NCI-H526 (cell line): ENCODE measurements around the gene TARP.
"Not testable (repeated sequence)": the region's sequence is repeated elsewhere in the genome, so short reads cannot be mapped to it uniquely, and the experiment has no call there.

Source experiments
- DNase-seq, 2 experiments: peaks; one replicate each; lab custom pipeline; 2025; lab: John Stamatoyannopoulos, UW

TARP gene

GRCh38 chr7:38299275-38299931 lies 26.0 kb upstream of the TARP start:
- DNase-seq, result no peak

GRCh38 chr7:38296059-38296857 lies 22.8 kb upstream of the TARP start:
- no peak for DNase-seq

- DNase-seq, result peak in 1 of 2 experiments; percentile 18
These were observed 21.5 kb upstream of the TARP start for GRCh38 chr7:38294926-38295325.

- DNase-seq, result no peak
These were observed 19.0 kb upstream of the TARP start for GRCh38 chr7:38292442-38292841.

GRCh38 chr7:38291650-38292049 lies 18.2 kb upstream of the TARP start:
- no peak for DNase-seq

GRCh38 chr7:38291117-38291647 lies 17.7 kb upstream of the TARP start:
- no peak for DNase-seq

GRCh38 chr7:38284553-38284952 lies 11.1 kb upstream of the TARP start:
- no peak for DNase-seq

- no peak for DNase-seq
These were observed 10.4 kb upstream of the TARP start for GRCh38 chr7:38283809-38284208.

- no peak for DNase-seq
These were observed 9.7 kb upstream of the TARP start for GRCh38 chr7:38283107-38283506.

- no peak for DNase-seq
These were observed 8.6 kb upstream of the TARP start for GRCh38 chr7:38282081-38282480.

- DNase-seq, result no peak
These were observed 7.8 kb upstream of the TARP start for GRCh38 chr7:38281266-38281665.

- DNase-seq, result no peak
These were observed 7.3 kb upstream of the TARP start for GRCh38 chr7:38280707-38281106.

GRCh38 chr7:38280000-38280399 lies 6.6 kb upstream of the TARP start:
- no peak for DNase-seq

- DNase-seq, result no peak
These were observed 2.9 kb upstream of the TARP start for GRCh38 chr7:38276096-38276877.

- DNase-seq, result no peak
These were observed 1.6 kb upstream of the TARP start for GRCh38 chr7:38274927-38275620.

- DNase-seq, result no peak
These were observed 1.1 kb upstream of the TARP start for GRCh38 chr7:38274486-38274885.

- DNase-seq, result not testable (repeated sequence)
These were observed 3.0 kb downstream of the TARP start for GRCh38 chr7:38270405-38270804.

- DNase-seq, result not testable (repeated sequence)
These were observed 3.6 kb downstream of the TARP start for GRCh38 chr7:38269704-38270346.

GRCh38 chr7:38265958-38266357 lies 7.5 kb downstream of the TARP start:
- DNase-seq, result not testable (repeated sequence)

GRCh38 chr7:38264602-38265001 lies 8.8 kb downstream of the TARP start:
- DNase-seq, result not testable (repeated sequence)

- peak; percentile 1 to 28 for DNase-seq
These were observed 10.2 kb downstream of the TARP start for GRCh38 chr7:38263274-38263673.
